Heart right ventricle (tissue), 16 donors: ENCODE results near the gene COL26A1. TPM values are rescaled to one million over a fixed set of nuclear protein-coding genes. Genes with fewer than 3 reads are reported as not detected.

Source experiments
- ATAC-seq, 8 donors: fragments of 200-7000 bp; cut with Tn5 transposase; one replicate each; pipeline ENCODE4 v1.9.1; 2020; ENCODE audit warnings: mild to moderate bottlenecking in 8 of 8, moderate library complexity in 8 of 8, moderate number of reproducible peaks in 1 of 8
- DNase-seq, 2 donors: peaks; one replicate each; pipeline ENCODE4 v3.0.0-alpha.2; 2020
- H3K27ac ChIP-seq, 10 donors: fragments of 200-600 bp; sonication (generic) in 2 of 10; one replicate each; pipeline versions ENCODE4 v1.5.0 to v1.8.0; 2020 to 2022; ENCODE audit warnings: mild to moderate bottlenecking in 3 of 10
- H3K27me3 ChIP-seq, 7 donors: fragments of 200-600 bp; one replicate each; pipeline ENCODE4 v1.8.0; 2021 to 2022; ENCODE audit warnings: mild to moderate bottlenecking in 2 of 7
- H3K36me3 ChIP-seq, 9 donors: fragments of 200-600 bp; sonication (generic) in 1 of 9; one replicate each; pipeline versions ENCODE4 v1.5.0 to v1.8.0; 2020 to 2022; ENCODE audit warnings: mild to moderate bottlenecking in 2 of 9
- H3K4me1 ChIP-seq, 9 donors: fragments of 200-600 bp; sonication (generic) in 1 of 9; one replicate each; pipeline versions ENCODE4 v1.5.0 to v1.8.0; 2020 to 2022; ENCODE audit warnings: mild to moderate bottlenecking in 4 of 9
- H3K4me3 ChIP-seq, 10 donors: fragments of 200-600 bp; sonication (generic) in 2 of 10; one replicate each; pipeline versions ENCODE4 v1.5.0 to v1.8.0; 2020 to 2022; ENCODE audit warnings: mild to moderate bottlenecking in 7 of 10, moderate library complexity in 2 of 10
- H3K9me3 ChIP-seq, 11 donors: fragments of 200-600 bp in 10 of 11; sonication (generic) in 2 of 11; one replicate each; pipeline versions ENCODE4 v1.5.0 to v1.8.0; 2013 to 2022; ENCODE audit warnings: mild to moderate bottlenecking in 2 of 11, control low read depth in 1 of 11, moderate library complexity in 1 of 11
- WGBS, 2 donors: extraction: QIAGEN DNeasy Blood & Tissue Kit; methylation state at CpG; one replicate each; pipeline ENCODE4 v1.1.7; 2013; ENCODE audit warnings: inconsistent platforms in 1 of 2; 5-methylcytosine and 5-hydroxymethylcytosine counted together
- intact Hi-C, 10 donors: fragments of 100-400 bp; cut with DNase I; formaldehyde crosslinking; loops; one replicate each; pipeline versions ENCODE4 v1.11.1 to v1.14.2; 2022
- polyA plus RNA-seq, 2 donors: library from polyadenylated mRNA; stranded (reverse); fragments of 200-250 nt; gene quantifications; one replicate each; pipeline ENCODE4 v1.2.3, GENCODE V29; 2013
- total RNA-seq, 10 donors: library from RNA; stranded (reverse); fragmentation: NEBNext Ultra II Directional in 3 of 10; extraction: Animal tissue kit (Norgen Biotek cat#: 25700) in 3 of 10; gene quantifications; one replicate each; pipeline versions ENCODE4 v1.2.1 to v1.2.4, GENCODE V29; 2021 to 2023
- TF ChIP-seq, protein P1 (sequence below), 9 donors: fragments of 200-600 bp; sonication (generic) in 2 of 9; IDR thresholded peaks; one replicate each; pipeline versions ENCODE4 v1.5.0 to v1.8.0; 2021 to 2022; ENCODE audit warnings: antibody characterized with exemption in 9 of 9, mild to moderate bottlenecking in 5 of 9, moderate library complexity in 1 of 9
- donor health status: Arrhythmogenic right ventricular cardiomyopathy.
- donor health status: ischemic (EF 13 %, LVEDD 7.1; RV severe dilation, severe dysfunction).
- donor health status: healthy with polysubstance abuse.
- donor health status: DM: no; HTN: yes; CAD: no.
- donor health status: DM: no; HTN: no; CAD: no.
- donor health status: ischemic (EF 25% LVEDD 6.9; RV normal size, moderate dysfunction).
- donor health status: ischemic (EF 25% LVEDD 5.7; RV mildly dilated, moderate dysfunction).
- donor health status: healthy.
- donor health status: DM: yes; HTN: yes; CAD: no.
- donor health status: Ischemic cardiomyopathy.
- donor health status: ischemic (EF 35%, LVEDD 5.7; RV mildly dilated, moderate dysfunction).
- donor health status: nonischemic (EF 11% LVEDD 7.7; RV severe dilation, severe dysfunction).
- donor health status: DM: yes; HTN: yes; CAD: no.
- donor health status: PGD.
- donor health status: ischemic (EF 29% LVEDD 5.4; RV normal size, mild dysfunction).
- donor health status: nonischemic (EF 23%, LVEDD 6.1; RV moderate dilation, normal function).

COL26A1 gene
- total and polyA plus RNA-seq, 12 donors, result 0.07 to 0.50 TPM; not detected in 10

DNA sequence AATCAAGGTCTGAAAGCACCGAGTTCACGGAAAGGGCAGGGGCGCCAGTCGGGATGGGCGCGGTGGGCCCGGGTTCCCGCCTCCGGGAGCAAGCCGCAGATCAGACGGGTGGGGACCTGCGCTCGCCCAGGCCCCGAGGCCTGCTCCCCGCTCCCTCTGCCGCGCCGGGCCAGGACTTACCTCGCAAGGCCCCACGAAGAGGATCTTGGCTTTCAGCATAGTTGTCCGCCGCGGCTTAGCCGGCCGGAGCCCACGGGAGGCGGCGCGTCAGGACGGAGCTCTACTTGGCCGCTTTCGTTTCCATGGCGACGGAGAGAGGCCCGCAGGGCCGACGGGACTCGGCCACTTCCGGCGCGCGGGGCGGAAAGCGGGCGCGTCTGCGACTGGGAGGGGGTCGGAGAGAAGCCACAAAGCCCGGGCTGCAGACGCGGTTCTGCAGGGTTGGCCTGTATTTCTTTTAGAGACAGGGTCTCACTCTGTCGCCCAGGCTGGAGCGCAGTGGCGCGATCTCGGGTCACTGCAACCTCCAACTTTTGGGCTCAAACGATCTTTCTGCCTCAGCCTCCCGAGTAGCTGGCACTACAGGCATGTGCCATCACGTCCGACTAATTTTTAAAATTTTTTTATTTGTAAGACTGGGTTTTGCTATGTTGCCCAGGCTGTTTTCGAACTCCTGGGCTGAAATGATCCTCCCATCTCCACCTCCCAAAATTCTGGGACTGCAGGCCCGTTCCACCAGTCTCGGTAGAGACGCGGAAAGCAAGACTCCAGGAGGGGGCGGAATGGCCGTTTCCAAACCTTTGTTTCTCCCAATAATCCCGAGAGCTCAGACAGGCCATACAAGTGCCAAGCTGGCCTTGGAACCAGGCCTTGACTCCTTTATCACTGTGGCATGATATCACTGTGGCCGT lies 40.9 kb upstream of the COL26A1 start, which contains the start of gene IFT22:
Gene IFT22 (minus strand): TSS at position 322 of the 911 bp plus-strand sequence. CDS start 103 bp downstream, at position 219.
- TF ChIP-seq, protein P1, sequence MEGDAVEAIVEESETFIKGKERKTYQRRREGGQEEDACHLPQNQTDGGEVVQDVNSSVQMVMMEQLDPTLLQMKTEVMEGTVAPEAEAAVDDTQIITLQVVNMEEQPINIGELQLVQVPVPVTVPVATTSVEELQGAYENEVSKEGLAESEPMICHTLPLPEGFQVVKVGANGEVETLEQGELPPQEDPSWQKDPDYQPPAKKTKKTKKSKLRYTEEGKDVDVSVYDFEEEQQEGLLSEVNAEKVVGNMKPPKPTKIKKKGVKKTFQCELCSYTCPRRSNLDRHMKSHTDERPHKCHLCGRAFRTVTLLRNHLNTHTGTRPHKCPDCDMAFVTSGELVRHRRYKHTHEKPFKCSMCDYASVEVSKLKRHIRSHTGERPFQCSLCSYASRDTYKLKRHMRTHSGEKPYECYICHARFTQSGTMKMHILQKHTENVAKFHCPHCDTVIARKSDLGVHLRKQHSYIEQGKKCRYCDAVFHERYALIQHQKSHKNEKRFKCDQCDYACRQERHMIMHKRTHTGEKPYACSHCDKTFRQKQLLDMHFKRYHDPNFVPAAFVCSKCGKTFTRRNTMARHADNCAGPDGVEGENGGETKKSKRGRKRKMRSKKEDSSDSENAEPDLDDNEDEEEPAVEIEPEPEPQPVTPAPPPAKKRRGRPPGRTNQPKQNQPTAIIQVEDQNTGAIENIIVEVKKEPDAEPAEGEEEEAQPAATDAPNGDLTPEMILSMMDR (IDR thresholded peaks at IDR 0.05), result peak in 7 of 9 donors; percentile 27 to 58 (median 36)
- peaks cover 0 to 18% (median 12%) of the 10 kb centered on the region in 9 donors for H3K4me1 ChIP-seq
- DNase-seq, result peak; percentile 92 to 94
- H3K27me3 ChIP-seq, result no peaks in the 10 kb centered on the region
- peak within 1 kb of the TSS; percentile 55 to 95 (median 82) for H3K4me3 ChIP-seq
- intact Hi-C loops, result no loop called here
- peak; percentile 97 to 99 (median 99) for ATAC-seq
- H3K27ac ChIP-seq, result peak within 1 kb of the TSS; percentile 6 to 93 (median 80)
- 0 to 1% methylated on average over 69 of the region's 69 CpGs for WGBS, 2 donors
- peaks cover 0 to 24% (median 6%) of the 10 kb centered on the region in 9 donors for H3K36me3 ChIP-seq
- H3K9me3 ChIP-seq, result no peaks in the 10 kb centered on the region

DNA sequence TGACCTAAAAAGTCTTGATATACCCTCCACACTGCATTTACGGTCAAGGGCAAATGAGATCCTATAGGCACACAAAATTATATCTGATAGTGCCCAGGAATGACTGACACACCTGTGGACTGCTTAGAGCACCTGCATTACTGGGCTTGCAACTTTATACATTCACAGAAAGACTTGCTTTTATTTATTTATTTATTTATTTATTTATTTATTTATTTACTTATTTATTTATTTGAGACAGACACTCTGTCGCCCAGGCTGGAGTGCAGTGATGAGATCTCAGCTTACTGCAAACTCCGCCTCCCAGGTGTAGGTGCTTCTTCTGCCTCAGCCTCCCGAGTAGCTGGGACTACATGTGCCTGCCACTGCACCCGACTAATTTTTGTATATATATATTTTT lies 34.5 kb upstream of the COL26A1 start:
- H3K27ac ChIP-seq, result no peak overlapping the region
- H3K36me3 ChIP-seq, result no peaks in the 10 kb centered on the region
- no peak overlapping the region for H3K4me3 ChIP-seq
- WGBS, 2 donors, result 90 to 93% methylated on average over 5 of the region's 5 CpGs
- TF ChIP-seq, protein P1 (IDR thresholded peaks at IDR 0.05), result no peak
- H3K4me1 ChIP-seq, result peaks cover 0 to 15% (median 4%) of the 10 kb centered on the region in 9 donors
- peaks cover 0 to 11% (median 0%) of the 10 kb centered on the region in 7 donors for H3K27me3 ChIP-seq
- H3K9me3 ChIP-seq, result no peaks in the 10 kb centered on the region
- no peak for DNase-seq
- intact Hi-C loops, result no loop called here
- no peak for ATAC-seq

DNA sequence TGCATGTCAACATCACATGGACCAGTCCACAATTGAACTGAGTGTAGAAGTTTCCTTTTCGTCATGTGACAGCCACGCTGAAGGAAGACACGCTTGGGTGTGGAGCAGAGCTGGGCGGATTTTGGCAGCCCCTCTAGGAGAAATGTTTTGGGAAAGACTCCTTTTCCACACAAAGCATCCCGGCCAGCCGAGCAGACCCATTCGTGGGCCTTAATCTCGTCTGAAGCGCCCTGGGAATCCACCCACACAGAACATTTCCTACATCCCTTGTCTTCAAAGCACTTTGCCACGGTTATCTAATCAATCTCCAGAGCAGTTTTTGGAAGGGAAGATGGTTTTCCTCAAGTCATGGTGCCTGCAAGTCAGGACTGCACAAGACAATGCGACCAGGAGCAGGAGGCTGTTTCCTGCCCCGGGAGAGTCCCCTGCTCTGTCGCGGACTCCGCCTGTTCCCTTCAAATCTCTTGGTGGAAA lies 32.6 kb upstream of the COL26A1 start:
- H3K36me3 ChIP-seq, result no peaks in the 10 kb centered on the region
- WGBS, 2 donors, result 16 to 17% methylated on average over 15 of the region's 15 CpGs
- no peak overlapping the region for H3K4me3 ChIP-seq
- peak; percentile 68 to 96 (median 92) for ATAC-seq
- no peaks in the 10 kb centered on the region for H3K9me3 ChIP-seq
- H3K27ac ChIP-seq, result peak overlapping the region in 4 of 10 donors; percentile 23 to 62 (median 48)
- peaks cover 0 to 15% (median 4%) of the 10 kb centered on the region in 9 donors for H3K4me1 ChIP-seq
- intact Hi-C loops, result no loop called here
- H3K27me3 ChIP-seq, result peaks cover 0 to 11% (median 0%) of the 10 kb centered on the region in 7 donors
- peak; percentile 30 to 71 for DNase-seq
- TF ChIP-seq, protein P1 (IDR thresholded peaks at IDR 0.05), result no peak

DNA sequence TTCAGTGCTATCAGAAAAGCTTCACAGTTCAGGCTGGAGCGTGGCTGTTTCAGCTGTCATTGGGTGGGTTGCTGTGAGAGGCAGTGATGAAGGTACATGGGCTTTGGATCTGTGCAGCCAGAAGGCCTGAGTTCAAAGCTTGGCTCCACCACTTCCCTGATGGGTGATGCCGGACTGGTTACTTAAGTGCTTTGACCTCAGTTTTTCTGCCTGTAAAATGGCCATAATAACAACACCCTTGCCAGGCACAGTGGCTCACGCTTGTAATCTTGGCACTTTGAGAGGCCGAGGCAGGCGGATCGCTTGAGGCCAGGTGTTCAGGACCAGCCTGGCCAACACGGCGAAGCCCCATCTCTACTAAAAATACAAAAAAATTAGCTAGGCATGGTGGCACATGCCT lies 30.6 kb upstream of the COL26A1 start:
- H3K9me3 ChIP-seq, result no peaks in the 10 kb centered on the region
- peaks cover 0 to 11% (median 0%) of the 10 kb centered on the region in 7 donors for H3K27me3 ChIP-seq
- no peaks in the 10 kb centered on the region for H3K36me3 ChIP-seq
- no peak overlapping the region for H3K4me3 ChIP-seq
- intact Hi-C loops, result no loop called here
- DNase-seq (no peak), ATAC-seq (no peak)
- TF ChIP-seq, protein P1 (IDR thresholded peaks at IDR 0.05), result no peak
- WGBS, 2 donors, result 96 to 98% methylated on average over 8 of the region's 8 CpGs
- no peak overlapping the region for H3K27ac ChIP-seq
- H3K4me1 ChIP-seq, result peaks cover 0 to 15% (median 4%) of the 10 kb centered on the region in 9 donors
